ENCODE data around the gene CEBPE. TPM values are rescaled to one million over a fixed set of nuclear protein-coding genes. Genes with fewer than 3 reads are reported as not detected.

The CEBPE gene
- polyA plus RNA-seq, 1 donor from 2014 or later, result not detected

- Histone ChIP-seq H2AFZ (ENCODE audit: low read depth, low read length) (no peak overlapping the region), H3K36me3 (ENCODE audit: insufficient read depth, low read length) (no peaks in the 10 kb centered on the region), H3K9me3 (ENCODE audit: low read length) (no peaks in the 10 kb centered on the region), H3K27ac (ENCODE audit: low read length) (no peak overlapping the region), H3K27me3 (ENCODE audit: insufficient read depth, low read depth, low read length) (no peaks in the 10 kb centered on the region), H3K9ac (ENCODE audit: low read length) (no peak overlapping the region), H3F3A (ENCODE audit: insufficient read depth, low read length, poor library complexity, severe bottlenecking) (no peaks in the 10 kb centered on the region), H3K79me2 (replicated peaks; ENCODE audit: insufficient read depth, low read length) (no peaks in the 10 kb centered on the region), H3K9me2 (ENCODE audit: insufficient read depth, low read length) (no peaks in the 10 kb centered on the region), H4K20me1 (ENCODE audit: insufficient read depth) (no peaks in the 10 kb centered on the region), H3K4me3 (ENCODE audit: low read length) (no peak overlapping the region), H3K4me2 (ENCODE audit: low read length) (no peak overlapping the region)
- no peak for TF ChIP-seq TAF1 (IDR thresholded peaks at IDR 0.05; ENCODE audit: low read depth)
- TF ChIP-seq, protein P1, sequence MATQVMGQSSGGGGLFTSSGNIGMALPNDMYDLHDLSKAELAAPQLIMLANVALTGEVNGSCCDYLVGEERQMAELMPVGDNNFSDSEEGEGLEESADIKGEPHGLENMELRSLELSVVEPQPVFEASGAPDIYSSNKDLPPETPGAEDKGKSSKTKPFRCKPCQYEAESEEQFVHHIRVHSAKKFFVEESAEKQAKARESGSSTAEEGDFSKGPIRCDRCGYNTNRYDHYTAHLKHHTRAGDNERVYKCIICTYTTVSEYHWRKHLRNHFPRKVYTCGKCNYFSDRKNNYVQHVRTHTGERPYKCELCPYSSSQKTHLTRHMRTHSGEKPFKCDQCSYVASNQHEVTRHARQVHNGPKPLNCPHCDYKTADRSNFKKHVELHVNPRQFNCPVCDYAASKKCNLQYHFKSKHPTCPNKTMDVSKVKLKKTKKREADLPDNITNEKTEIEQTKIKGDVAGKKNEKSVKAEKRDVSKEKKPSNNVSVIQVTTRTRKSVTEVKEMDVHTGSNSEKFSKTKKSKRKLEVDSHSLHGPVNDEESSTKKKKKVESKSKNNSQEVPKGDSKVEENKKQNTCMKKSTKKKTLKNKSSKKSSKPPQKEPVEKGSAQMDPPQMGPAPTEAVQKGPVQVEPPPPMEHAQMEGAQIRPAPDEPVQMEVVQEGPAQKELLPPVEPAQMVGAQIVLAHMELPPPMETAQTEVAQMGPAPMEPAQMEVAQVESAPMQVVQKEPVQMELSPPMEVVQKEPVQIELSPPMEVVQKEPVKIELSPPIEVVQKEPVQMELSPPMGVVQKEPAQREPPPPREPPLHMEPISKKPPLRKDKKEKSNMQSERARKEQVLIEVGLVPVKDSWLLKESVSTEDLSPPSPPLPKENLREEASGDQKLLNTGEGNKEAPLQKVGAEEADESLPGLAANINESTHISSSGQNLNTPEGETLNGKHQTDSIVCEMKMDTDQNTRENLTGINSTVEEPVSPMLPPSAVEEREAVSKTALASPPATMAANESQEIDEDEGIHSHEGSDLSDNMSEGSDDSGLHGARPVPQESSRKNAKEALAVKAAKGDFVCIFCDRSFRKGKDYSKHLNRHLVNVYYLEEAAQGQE (IDR thresholded peaks at IDR 0.05; ENCODE audit: borderline replicate concordance), result no peak
- TF ChIP-seq MXI1 (conservative IDR thresholded peaks at IDR 0.05; ENCODE audit: poor library complexity, severe bottlenecking), result no peak
- TF ChIP-seq EP300 (conservative IDR thresholded peaks at IDR 0.05; ENCODE audit: poor library complexity, severe bottlenecking), result no peak
- no peak for TF ChIP-seq POLR2AphosphoS5 (IDR thresholded peaks at IDR 0.05)
- no peak for TF ChIP-seq CTCF (IDR thresholded peaks at IDR 0.05; ENCODE audit: poor library complexity, severe bottlenecking)
- no peak for TF ChIP-seq EZH2 (IDR thresholded peaks at IDR 0.05; ENCODE audit: borderline replicate concordance, insufficient read depth, low read length, poor library complexity, severe bottlenecking)
- TF ChIP-seq RAD21 (conservative IDR thresholded peaks at IDR 0.05), result no peak
- TF ChIP-seq SMC3 (conservative IDR thresholded peaks at IDR 0.05; ENCODE audit: poor library complexity), result no peak
These were observed 27.9 kb upstream of the CEBPE start for GRCh38 chr14:23146980-23147379.

DNA sequence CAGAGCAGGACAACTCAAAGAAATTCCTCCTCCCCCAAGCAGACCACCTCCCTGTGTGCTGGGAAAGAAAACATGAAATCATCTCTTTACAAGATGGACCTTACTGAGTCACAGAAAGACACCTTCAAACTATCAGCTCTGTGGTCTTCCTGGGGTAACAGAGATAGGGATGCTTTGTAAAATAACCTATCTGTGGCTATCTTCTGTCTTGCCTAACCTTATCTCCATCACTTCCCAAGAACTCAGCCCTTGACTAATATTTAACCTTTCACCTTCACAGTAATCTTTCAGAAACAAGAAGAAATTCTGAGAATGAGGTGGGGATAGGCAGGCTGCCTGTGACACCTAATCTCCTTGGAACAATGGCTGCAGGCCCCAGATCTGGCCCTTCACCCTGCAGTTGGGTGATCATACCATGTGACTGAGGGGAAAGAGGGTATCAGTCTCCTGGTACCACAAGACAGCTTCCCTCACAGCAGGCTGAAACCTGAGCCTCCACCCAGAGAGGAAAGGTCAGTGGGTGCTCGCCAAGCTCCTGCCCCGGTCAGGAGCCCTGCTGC lies 27.4 kb upstream of the CEBPE start:
- no peaks in the 10 kb centered on the region for H3K36me3 ChIP-seq (ENCODE audit: insufficient read depth, low read length)
- no peak overlapping the region for H2AFZ ChIP-seq (ENCODE audit: low read depth, low read length)
- H4K20me1 ChIP-seq (ENCODE audit: insufficient read depth), result no peaks in the 10 kb centered on the region
- TF ChIP-seq, protein P1 (IDR thresholded peaks at IDR 0.05; ENCODE audit: borderline replicate concordance), result no peak
- H3K9me3 ChIP-seq (ENCODE audit: low read length), result no peaks in the 10 kb centered on the region
- no peaks in the 10 kb centered on the region for H3F3A ChIP-seq (ENCODE audit: insufficient read depth, low read length, poor library complexity, severe bottlenecking)
- no peak overlapping the region for H3K27ac ChIP-seq (ENCODE audit: low read length)
- H3K9ac ChIP-seq (ENCODE audit: low read length), result no peak overlapping the region
- no peaks in the 10 kb centered on the region for H3K79me2 ChIP-seq (replicated peaks; ENCODE audit: insufficient read depth, low read length)
- no peak overlapping the region for H3K4me3 ChIP-seq (ENCODE audit: low read length)
- H3K9me2 ChIP-seq (ENCODE audit: insufficient read depth, low read length), result no peaks in the 10 kb centered on the region
- no peak overlapping the region for H3K4me2 ChIP-seq (ENCODE audit: low read length)
- no peaks in the 10 kb centered on the region for H3K27me3 ChIP-seq (ENCODE audit: insufficient read depth, low read depth, low read length)
